22Rv1 (cell line): ENCODE measurements around the gene RAD51B.

Experiments
- CTCF ChIP-seq: fragments of 450-650 bp; IDR thresholded peaks from 2 replicates; pipeline ENCODE4 v1.5.1; 2017; ENCODE audit warnings: mild to moderate bottlenecking
- ZFX ChIP-seq: fragments of 450-650 bp; IDR thresholded peaks from 2 replicates; pipeline ENCODE4 v1.6.1; 2017; ENCODE audit warnings: antibody characterized with exemption, borderline replicate concordance

GRCh38 chr14:68707482-68707881, 887.9 kb downstream of the RAD51B start:
- TF ChIP-seq CTCF (no peak), ZFX (no peak)
